DMS114 treated with DMSO at 0.1 percent for 48 hours (cell line): ENCODE data around the gene TDRKH.

Source experiments
- DNase-seq: peaks from one replicate; lab custom pipeline; 2025; ENCODE audit not compliant: unreplicated experiment; lab: John Stamatoyannopoulos, UW

Gene TDRKH, protein sequence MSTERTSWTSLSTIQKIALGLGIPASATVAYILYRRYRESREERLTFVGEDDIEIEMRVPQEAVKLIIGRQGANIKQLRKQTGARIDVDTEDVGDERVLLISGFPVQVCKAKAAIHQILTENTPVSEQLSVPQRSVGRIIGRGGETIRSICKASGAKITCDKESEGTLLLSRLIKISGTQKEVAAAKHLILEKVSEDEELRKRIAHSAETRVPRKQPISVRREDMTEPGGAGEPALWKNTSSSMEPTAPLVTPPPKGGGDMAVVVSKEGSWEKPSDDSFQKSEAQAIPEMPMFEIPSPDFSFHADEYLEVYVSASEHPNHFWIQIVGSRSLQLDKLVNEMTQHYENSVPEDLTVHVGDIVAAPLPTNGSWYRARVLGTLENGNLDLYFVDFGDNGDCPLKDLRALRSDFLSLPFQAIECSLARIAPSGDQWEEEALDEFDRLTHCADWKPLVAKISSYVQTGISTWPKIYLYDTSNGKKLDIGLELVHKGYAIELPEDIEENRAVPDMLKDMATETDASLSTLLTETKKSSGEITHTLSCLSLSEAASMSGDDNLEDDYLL

DNA sequence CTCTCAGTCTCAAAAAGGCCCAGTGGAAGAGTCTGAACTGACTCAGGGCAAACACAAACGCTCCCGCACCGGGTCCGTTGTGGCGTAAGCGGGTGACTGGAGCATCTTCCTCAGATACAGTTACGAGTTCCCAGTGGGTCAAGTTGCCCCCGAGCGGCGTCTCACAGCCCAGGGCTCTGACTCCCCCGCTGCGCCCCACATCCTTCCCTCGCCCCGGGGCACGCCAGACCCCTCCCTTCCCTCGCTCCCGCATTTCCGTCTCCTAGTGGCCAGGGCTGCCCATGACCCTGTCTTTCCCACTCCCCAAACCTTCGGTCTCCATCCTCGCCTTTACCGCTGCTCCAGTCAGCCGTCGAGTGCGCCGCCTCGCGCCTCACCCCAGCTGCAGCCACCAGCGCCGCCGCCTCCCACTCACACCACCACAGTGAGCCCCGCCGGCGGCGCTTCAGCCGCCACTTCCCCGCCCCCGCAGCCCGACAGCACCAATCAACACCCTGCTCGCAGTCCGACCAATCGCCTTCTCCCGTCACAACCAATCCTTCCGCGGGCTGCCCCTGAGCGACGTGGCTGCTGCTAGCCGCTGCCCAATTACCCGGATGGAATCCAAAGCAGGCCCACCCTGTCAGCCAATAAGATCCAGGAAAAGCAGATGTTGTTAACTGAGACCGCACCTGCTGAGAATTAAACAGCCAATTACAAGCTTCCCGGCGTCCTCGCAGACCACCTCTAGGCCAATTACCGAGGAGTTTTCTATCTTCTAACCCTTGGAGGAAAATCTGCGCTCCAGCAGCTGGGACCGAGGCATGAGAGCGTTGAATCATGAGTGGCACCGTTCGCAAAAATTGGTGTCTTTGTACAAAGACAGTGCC, at the start of gene TDRKH:
Gene TDRKH, minus strand, starts transcription at position 430 of the 869 bp plus-strand sequence. CDS start 7,478 bp downstream, outside the sequence.
- DNase-seq, result peak; percentile 100

DNA sequence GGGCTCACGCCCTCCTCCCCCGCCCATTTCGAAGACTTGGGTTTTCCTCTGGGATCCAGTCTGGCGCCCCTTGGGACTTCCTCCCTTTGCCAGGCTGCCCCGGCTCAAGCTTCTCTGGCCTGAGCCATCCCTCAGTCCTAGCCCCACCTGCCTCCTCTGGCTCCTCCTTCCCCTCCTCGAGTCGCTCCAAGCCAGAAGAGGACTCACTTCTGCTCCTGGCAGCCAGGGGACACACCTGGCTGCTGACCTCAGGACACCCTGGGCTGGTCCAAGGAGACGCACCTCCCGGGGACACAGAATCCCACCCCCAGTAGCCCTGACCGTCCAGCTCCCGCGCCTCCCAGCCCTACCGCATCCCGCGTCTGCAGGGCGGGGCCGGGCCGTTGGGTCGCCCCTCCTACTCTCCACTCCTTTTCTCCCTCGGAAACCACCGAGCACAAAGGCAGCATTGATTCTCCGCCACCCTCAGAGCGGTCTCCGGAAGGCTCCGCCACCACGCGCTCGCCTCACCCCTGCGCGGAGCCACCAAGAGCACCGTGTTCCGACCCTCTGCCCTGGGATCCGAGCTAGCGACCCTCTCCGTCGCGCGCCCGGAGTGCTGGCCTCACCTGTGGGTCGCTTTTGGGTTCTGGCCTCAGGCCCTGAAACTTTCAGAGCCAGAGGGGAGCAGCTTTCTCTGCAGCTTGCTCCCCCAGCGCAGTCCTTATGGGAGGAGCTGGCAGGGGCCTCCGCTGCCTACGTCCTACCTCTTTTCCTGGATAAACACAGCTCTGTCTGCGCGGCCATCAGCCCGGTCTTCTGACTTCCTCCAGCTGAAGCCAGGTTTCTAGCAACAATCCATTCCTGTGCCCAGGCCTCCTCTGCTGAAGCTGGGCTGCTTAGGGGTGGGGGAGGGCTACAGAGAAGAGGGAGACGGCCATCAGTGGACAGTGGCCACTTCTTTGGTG, 49.4 kb upstream of the TDRKH start, which contains the start of gene C2CD4D:
Gene C2CD4D, minus strand, starts transcription at position 364 of the 947 bp plus-strand sequence. CDS start 831 bp downstream, outside the sequence.
- no peak for DNase-seq

DNA sequence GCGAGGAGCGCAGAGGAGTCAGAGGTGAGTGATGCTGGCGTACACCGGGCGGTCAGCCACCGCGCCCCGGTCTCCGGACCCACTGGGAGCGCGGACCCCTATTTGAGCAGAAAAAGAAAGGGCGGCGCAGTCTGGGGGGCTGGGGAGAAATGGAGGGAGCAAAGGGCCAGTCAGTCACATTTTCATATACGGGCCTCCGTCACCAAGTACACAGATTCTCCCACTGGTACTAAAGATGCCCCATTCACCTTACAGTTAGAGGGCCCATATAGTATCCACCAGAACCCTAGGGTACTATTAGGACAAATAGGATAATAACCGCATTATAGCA, 48.7 kb upstream of the TDRKH start:
- no peak for DNase-seq

DNA sequence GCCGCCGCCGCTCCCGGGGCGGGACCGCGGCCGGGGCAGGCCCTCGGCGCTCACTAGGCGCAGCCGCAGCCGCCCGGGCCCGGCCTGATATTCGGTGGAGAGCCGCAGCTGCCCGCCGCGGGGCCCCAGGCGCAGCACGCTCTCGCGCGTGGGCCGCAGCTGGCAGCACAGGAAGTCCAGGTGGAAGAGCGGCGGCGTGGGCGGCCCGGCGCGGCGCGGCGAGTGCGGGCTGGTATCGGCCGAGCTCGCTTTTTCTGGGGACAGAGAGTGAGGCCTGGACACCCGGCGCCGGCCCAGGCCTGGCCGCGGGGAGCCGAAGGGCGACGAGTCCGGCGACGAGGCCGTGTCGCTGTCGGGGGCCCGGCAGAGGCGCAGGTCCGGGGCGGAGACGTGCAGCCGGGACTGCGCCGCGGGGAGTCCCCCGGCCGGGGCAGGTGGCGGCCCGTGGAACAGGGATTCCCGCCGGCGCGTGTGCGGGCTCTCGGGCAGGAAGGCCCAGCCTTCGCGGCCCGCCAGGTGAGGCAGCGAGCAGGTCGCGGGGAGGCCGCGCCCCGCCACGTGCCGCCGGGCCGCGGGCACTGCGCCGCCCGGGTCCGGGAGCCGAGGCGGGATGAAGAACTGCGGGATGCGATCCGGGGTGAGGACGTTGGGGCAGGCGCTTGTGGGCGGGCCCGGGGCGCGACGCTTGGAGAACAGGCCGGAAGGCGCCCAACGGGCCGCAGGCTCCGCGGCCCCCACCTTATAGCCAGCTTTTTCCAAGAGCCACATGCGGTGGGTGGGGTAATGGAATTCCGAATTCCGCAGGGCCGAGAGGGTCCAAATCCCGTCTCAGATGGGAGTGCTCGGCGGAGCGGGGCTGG, 48.2 kb upstream of the TDRKH start:
- no peak for DNase-seq

DNA sequence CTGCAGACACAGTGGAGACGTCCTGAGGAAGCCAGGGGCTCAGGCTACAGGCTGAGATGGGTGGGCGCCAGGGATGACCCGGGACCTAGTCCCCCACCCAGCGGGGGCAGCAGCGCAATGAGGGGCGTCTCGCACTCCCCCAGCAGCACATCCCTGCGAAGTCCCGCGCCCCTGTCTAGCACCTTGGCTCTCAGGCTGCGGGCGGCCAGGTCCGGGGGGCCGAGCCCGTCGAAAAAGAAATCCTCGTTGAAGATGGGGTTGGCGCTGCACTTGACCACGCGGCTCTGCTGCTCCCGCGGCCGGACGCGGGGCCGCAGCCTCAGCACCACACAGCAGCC, 47.6 kb upstream of the TDRKH start:
- DNase-seq, result no peak

DNA sequence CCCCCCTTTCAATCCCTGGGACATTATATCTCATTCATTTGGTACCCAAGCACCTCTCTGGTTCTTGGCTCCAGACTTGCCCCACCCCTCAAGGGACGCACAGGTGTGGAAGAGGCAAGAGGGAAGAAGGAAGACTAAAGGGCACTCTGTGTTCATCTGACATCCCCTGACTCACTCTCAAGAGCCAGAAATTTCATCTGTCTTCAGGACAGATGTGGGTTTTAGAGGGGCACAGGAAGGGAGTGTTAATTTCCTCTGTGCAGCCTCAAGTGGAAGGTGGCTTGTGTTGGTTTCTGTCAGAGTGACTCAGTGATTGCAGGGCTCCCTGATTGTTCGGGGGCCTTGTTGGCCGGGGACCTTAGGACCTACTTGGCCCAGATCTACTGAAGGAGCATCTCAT, 46.9 kb upstream of the TDRKH start:
- no peak for DNase-seq

DNA sequence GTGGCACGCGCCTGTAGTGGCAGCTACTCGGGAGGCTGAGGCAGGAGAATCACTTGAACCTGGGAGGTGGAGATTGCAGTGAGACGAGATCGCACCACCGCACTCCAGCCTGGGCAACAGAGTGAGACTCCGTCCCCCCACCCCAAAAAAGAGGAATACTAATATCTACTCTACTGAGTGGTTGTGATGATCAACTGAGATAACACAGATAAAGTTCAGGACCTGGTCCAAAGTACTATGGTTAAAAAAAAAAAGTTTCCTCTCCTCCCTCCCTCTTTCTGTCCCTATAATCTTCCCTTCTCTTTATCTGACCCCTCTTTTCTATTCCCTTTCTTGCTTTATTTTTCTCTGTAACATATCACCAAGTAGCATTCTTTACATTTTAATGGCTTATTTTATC, 45.3 kb upstream of the TDRKH start:
- DNase-seq, result no peak

DNA sequence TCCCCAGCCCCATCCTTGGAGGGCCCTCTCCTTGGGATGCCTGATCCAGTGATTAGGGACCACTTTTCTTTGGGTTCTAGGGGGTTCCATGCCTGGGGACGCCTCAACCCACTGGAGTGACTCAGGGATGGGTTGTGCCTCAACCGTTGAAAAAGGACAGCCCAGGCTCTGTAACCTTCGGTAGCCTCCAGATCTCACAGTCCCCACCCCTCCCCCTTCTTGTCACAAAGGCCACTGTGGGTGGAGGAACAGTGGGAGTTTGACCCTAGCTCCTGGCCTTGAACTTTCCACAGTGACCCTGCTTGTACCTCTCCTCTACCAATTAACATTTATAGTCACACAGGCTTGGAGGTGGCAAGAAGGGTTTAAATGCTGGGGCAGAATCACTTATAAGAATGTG, 43.9 kb upstream of the TDRKH start:
- DNase-seq, result no peak

DNA sequence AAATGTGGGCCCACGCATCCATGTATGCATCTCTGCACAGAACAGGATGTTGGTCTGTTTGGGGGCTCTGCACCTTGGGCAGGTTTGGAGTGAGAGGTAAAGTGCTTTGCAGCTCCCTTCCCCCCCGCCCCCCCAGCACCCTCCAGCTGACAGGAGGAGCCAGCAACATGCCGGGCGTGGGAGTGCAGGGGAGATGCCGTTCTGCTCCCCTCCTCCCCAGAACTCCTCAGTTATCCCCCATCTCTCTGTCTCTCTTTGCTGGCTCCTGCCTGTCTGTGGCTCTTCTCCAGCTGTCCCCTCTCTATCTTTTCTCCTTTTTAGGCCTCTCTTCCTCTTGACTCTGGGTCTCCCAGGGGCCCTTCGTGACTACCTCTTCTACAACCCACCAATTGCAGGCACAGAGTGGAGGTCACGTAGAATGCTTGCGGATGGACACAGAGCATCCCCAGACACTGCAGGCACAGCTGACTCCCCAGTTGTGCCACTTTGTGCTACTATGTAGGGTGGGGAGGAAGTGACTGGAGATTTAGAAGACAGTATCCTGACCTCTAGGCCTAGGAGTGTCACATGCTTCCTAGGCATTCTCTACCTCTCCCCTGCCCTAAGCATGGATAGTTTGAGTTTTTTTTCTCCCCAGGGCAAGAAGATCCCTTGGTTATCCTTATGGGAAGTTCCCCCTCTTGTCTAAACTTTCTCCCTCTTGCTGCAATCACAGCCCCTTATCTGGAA, 43.0 kb upstream of the TDRKH start:
- DNase-seq, result no peak

DNA sequence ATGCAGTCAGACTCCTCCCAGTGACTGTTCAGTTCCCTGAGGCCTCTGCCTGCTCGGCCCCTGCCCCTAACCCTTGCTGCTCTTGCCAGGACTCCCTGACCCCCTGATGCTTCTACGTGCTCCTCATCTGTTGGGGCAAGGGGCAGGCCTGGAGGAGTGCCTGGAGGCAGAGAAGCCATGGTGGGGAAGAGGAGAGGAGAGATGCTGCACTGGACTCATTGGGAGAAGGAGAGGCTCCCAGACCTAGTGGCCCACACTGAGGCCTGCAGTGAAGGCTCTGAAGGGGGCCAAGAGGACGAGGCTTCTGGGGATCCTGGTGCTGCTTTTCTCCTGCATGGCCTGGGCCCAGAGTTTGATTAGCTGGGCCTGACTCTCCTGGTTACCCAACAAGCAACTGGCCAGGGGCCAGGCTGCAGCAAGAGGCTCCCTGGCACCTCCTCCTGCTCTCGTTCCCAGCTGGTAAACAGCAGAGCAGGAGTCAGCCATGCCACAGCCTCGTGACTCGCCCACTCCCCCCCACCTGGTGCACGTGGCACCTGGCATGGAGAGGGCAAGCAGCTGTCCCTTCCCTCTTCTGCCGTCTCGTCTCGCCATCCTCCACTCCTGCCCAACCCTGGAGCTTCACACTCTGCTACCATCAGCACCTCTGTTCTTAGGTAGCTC, 42.1 kb upstream of the TDRKH start:
- DNase-seq, result no peak

DNA sequence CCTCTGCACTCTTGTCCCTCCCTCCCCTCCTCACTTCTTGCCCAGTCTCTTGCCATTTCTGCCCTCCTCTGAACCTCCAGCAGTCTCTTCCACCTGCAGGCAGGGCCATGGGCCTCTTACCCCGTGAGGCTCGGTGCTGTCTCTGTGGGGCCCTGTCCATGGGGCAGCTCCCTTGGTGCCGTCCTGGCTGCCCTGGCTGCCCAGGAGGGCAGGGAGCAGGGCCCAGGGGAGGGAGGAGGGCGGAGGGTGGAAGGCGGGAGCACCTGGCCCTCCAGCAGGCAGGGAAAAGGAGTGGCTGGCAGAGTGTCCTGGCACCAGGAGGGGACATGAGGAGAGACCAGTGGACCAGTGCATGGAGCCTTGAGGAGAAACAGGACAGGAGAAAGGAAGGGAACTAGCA, 41.3 kb upstream of the TDRKH start, which contains the start of gene RORC:
Gene RORC, minus strand, starts transcription at position 198 of the 400 bp plus-strand sequence. Its CDS starts 38 bp downstream, at position 160.
- no peak for DNase-seq

DNA sequence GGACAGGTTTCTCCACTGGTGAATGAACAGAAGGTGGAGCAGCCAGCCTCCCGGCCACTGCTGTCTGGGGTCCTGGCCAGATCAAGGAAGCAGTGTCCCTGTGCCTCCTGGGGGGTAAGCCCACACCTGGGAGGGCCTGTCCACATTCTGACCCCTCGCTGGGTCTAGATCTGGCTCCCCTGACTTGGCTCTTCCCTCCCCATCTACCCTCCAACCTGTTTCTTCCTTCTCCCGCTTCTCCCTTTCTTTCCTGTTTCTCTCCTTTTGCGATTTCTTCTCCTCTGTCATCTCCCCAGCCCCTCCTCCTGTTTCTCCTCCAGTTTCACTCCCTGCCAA, 40.9 kb upstream of the TDRKH start:
- DNase-seq, result no peak

DNA sequence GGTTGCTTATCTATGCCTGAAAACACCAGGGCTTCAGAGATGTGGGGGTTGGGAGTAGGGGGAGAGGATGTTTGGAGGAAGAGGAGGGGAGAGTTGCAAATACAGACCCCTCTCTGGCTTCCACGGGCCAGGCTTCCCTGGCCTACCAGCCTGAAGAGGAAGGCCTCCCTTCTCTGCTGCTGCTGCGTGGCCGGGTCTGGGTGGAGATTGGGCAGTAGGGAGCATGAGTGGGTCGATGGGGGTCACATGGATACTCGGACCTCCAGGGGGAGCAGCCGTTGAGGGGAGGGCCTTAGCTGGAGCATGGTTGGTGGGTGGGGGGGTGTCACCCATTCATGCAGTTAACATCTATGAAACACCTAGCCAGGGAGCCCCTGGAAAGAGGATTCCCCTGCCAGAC, 39.8 kb upstream of the TDRKH start:
- DNase-seq, result no peak

DNA sequence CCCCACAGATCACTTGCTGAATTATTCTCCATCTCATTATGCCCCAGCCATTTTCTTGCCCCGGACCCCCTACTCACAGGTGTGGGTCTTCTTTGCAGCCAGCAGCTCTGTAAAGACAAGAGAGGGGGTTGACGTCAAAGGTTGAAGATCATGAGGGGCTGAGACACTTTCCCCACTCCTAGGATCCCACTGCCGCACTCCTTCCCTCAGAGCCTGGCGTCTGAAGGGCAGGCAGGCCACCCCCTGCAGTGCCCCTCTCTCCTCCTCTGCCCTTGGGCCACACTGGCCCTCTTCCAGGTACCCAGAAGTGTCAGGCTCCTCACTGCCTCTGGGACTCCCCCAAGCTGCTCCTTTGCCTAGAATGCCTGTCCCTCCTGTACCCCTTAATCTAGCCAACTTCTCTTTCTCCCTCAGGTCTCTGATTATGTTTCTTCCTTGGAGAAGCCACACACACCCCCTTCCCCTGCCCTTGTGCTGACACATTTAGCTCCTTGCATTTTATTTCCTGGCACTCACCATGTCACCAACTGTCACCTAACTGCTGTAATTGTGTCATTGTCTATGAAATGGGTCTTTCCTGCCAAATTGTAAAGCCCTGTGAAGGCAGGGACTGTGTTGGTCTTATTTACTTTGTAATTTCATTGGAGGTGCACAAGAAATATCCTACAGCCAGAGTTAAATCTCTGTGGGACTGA, 39.2 kb upstream of the TDRKH start:
- DNase-seq, result no peak

DNA sequence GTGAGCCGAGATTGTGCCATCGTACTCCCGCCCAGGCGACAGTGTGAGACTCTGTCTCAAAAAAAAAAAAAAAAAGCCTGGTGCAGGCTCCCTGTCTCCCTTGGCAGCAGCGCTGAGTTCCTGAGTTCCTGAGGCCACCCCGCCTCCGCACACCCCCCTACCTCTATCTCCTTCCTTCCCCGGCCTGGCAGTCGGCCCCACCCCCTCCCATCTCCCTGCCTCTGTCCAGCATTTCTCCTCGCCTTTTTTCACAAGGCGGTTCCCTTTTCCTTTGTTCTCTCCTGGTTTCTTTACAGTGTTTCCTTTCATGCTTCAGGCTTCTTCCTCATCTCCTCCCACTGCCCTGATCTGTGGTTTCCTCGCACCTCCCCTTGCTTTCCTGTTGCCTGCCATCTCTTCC, 38.6 kb upstream of the TDRKH start:
- DNase-seq, result no peak

DNA sequence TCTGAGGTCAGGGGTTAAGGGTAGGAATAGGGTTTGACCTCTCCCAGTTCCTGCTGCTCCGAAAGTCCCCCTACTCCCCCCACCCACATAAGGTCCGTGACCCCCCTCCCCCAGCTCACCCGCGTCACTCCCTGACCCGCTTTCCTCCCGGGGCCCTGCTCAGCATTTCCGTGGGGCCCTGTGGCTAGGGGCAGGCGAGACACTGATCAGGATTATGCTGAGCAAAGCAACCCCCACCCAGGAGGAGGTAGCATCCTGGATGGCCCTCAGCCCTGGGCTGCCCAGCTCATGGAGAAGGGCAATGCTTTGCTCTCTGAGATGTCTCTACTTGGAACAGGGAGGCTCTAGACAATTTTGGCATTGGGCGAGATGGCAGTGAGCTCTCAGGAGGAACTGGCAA, 37.6 kb upstream of the TDRKH start:
- no peak for DNase-seq

DNA sequence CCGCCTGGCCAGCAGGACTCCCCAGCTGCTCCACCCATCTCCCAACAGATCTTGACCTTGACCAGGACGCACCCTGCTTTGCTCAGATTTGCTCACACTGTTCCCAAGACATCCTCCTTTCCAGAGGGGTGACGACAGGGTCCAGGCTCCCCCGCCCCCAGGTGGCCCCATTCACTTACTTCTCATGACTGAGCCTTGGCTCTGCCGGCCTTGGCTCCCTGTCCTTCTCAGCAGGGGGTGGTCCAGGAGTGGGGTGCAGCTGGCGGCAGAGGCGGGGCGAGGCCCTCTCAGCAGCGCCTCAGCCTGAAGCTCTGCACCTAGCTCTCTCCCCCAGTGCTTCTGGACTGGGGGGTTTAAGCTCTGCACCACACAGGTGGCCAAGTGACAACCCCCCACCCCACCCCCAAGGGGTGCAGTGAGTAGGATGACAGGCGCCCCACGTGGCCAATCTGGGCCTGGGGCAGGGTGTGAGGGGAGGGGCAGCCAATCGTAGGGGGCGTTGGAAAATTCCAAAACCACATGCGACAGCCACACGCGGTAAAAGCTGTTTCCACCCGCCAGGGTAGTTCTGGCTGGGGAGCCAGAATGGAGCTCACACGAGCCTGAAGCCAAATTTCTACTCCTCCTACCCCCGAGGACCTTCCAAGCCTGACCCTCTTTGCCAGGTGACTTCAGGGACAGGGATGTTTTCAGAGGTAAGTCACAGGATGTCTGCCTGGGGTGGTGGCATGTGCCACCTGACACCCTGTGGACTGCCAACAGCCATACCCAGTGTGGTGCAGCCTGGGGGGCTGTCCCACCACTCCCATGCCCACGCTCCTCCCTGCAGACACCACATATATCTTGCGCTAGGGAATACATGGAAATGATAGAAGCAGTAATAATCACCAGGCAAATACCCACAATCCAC, 35.7 kb upstream of the TDRKH start:
- no peak for DNase-seq
